Uterus (tissue), 2 donors: ENCODE measurements around the gene ZNF789.

Source experiments
- CTCF ChIP-seq, 4 experiments: fragments of 200-600 bp in 2 of 4; fragments of 450-650 bp in 2 of 4; sonication (generic) in 2 of 4; IDR thresholded peaks; one replicate each; pipeline ENCODE4 v1.5.1; 2016 to 2019; ENCODE audit warnings: antibody characterized with exemption in 4 of 4, mild to moderate bottlenecking in 2 of 4, moderate library complexity in 1 of 4
- POLR2A ChIP-seq, 2 donors: fragments of 450-650 bp; IDR thresholded peaks; one replicate each; pipeline ENCODE4 v1.6.1; 2016; ENCODE audit warnings: antibody characterized with exemption in 2 of 2, mild to moderate bottlenecking in 1 of 2, moderate library complexity in 1 of 2

GRCh38 chr7:99460651-99461050 is 12.0 kb upstream of the ZNF789 start:
- no peak for TF ChIP-seq CTCF (IDR thresholded peaks at IDR 0.05)
- no peak for TF ChIP-seq POLR2A (IDR thresholded peaks at IDR 0.05)
